Fibroblast of the aortic adventitia (primary cell): Measurements from ENCODE around the gene ECI1. TPM values are rescaled to one million over a fixed set of nuclear protein-coding genes. Genes with fewer than 3 reads are reported as not detected.

Experiments used
- DNase-seq: peaks from one replicate; pipeline ENCODE4 v3.0.0-alpha.2; 2010; ENCODE audit warnings: low read depth
- H3K4me3 ChIP-seq: 2 replicates; pipeline ENCODE4 v1.5.1; 2011; ENCODE audit warnings: low read depth, mild to moderate bottlenecking, control low read depth, low read length, moderate library complexity
- small RNA-seq: library from RNA; depleted of rRNA; stranded (forward); fragments of <200 nt; gene quantifications from one replicate; pipeline ENCODE3, GENCODE V24; 2012
- total RNA-seq: library from RNA; depleted of rRNA; stranded (reverse); fragments of >200 nt; gene quantifications from 2 replicates; pipeline ENCODE4 v1.2.3, GENCODE V29; 2012; ENCODE audit warnings: low replicate concordance
- TF ChIP-seq, protein P1 (sequence below): IDR thresholded peaks from 2 replicates; pipeline ENCODE4 v1.5.1; 2011; ENCODE audit warnings: mild to moderate bottlenecking, low read length, control low read depth, inconsistent platforms; ENCODE audit not compliant: insufficient read depth

ECI1 gene
- total RNA-seq, 1 donor, result 34.9 TPM

DNA sequence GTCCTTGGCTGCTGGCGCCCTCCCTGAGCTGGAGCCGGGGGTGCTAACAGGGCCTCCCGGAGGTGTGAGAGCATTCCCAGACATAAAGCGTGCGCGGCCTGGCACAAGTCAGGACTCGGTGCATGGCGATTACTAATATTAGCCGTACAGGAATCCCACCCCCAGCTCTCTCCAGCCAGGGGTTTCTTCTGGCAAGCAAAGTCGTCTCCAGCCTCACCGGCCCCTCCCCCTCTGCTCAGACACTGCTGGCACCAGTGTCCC is 60.0 kb downstream of the ECI1 start:
- TF ChIP-seq, protein P1, sequence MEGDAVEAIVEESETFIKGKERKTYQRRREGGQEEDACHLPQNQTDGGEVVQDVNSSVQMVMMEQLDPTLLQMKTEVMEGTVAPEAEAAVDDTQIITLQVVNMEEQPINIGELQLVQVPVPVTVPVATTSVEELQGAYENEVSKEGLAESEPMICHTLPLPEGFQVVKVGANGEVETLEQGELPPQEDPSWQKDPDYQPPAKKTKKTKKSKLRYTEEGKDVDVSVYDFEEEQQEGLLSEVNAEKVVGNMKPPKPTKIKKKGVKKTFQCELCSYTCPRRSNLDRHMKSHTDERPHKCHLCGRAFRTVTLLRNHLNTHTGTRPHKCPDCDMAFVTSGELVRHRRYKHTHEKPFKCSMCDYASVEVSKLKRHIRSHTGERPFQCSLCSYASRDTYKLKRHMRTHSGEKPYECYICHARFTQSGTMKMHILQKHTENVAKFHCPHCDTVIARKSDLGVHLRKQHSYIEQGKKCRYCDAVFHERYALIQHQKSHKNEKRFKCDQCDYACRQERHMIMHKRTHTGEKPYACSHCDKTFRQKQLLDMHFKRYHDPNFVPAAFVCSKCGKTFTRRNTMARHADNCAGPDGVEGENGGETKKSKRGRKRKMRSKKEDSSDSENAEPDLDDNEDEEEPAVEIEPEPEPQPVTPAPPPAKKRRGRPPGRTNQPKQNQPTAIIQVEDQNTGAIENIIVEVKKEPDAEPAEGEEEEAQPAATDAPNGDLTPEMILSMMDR, result no peak
- DNase-seq, result no peak
- no peak overlapping the region for H3K4me3 ChIP-seq

DNA sequence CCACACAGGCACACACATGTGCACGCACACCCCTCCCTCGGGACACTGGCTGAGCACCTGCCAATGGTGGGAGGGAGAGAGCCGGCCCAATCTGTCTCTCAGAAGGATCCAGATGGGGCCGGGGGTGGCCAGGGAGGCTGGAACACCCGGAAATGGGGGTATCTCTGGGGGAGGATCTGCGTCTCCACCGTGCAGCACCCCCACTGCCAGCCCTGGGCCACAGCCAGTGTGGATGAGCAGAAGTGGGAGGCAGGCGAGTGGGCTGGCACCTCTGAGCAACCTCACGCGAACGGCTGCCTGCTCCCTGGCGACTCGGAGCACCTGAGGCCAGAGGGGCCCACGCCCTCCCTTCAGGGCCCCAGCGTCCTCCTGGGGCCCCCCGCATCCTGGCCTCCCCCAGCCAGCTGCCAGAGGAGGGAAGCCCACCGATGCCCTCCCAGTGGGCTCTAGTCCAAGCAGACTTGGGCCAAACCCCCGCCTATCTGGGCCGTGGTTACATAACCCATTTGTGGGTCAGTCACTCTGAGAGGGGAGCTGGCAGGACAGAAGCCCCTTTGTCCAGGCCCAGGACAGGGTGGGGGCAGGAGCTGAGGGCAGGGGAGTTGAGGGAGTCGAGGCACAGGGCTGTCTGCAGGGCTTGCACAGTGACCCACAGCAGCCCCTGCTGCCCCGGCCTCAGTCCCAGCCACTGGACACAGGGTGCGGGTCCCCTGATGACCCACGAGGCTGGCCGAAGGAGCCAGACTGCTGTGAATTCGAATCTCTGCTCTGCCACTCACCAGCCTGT is 60.5 kb downstream of the ECI1 start:
- DNase-seq, result no peak
- TF ChIP-seq, protein P1, result no peak
- no peak overlapping the region for H3K4me3 ChIP-seq

DNA sequence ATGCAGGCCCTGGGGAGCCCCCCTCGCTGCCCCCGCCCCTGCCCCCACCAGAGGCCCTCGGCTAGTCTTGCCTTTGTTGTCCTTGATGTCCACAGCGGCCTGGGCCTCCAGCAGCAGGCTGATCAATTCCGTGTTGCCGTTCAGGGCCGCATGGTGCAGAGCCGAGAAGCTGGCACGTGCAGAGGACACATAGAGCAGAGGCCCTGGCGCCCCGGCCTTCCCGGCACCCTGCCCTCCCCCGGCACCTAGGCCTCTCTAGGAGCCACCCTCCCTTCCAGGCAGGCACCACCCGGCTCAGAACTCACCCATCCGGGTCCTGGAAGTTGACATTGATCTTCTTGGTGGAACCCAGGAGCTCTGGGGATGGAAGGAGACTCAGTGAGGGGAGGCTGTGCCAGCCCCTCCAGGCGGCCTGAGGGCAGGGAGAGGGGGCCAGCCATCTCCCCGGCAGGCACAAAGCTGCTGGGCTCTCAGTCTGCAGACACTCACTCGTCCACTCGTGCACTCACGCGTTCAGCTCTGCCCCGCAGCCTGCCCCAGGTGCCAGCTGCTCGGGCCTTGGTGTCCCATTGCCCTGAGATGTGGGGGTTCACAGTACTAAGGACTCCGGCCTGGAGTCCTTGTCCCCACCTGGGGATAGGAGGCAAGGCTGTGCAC is 61.3 kb downstream of the ECI1 start:
- TF ChIP-seq, protein P1, result no peak
- no peak overlapping the region for H3K4me3 ChIP-seq
- DNase-seq, result no peak

Small RNA genes within 50 kb of the gene (small RNA-seq; reads per million reads assigned to genes)
- 0.19 reads per million for gene MIR3677
- gene MIR4717, result not detected

Other genes starting within 250 kb of the ECI1 start
- gene ZNF598, start 241.8 kb downstream of the ECI1 start, total RNA-seq, result 13.8 and 18.8 TPM in 2 replicates
- gene NPW, start 231.8 kb downstream of the ECI1 start, total RNA-seq, result 0.45 TPM in 1 of 2 replicates, not detected in the other
- gene NHERF2, start 224.7 kb downstream of the ECI1 start, total RNA-seq, result 11.5 and 26.3 TPM in 2 replicates
- 18.8 and 36.1 TPM in 2 replicates for gene NTHL1, start 203.8 kb downstream of the ECI1 start, total RNA-seq
- gene TSC2, start 203.6 kb downstream of the ECI1 start, total RNA-seq, result 58.7 and 145 TPM in 2 replicates
- 118 and 166 TPM in 2 replicates for gene PKD1, start 115.7 kb downstream of the ECI1 start, total RNA-seq
- gene RAB26, start 103.0 kb downstream of the ECI1 start, total RNA-seq, result 0.27 and 3.6 TPM in 2 replicates
- 64.3 and 91.0 TPM in 2 replicates for gene TRAF7, start 95.8 kb downstream of the ECI1 start, total RNA-seq
- 0.18 TPM in 1 of 2 replicates, not detected in the other for gene CASKIN1, start 55.0 kb downstream of the ECI1 start, total RNA-seq
- gene MLST8, start 46.1 kb downstream of the ECI1 start, total RNA-seq, result 27.4 and 30.8 TPM in 2 replicates
- gene BRICD5, start 40.7 kb downstream of the ECI1 start, total RNA-seq, result 0.57 and 2.4 TPM in 2 replicates
- gene PGP, start 36.7 kb downstream of the ECI1 start, total RNA-seq, result 7.6 and 11.3 TPM in 2 replicates
- gene E4F1, start 28.0 kb downstream of the ECI1 start, total RNA-seq, result 18.7 and 41.7 TPM in 2 replicates
- gene DNASE1L2, start 15.1 kb downstream of the ECI1 start, total RNA-seq, result 0.16 and 0.63 TPM in 2 replicates
- gene RNPS1, start 16.5 kb upstream of the ECI1 start, total RNA-seq, result 49.5 and 94.7 TPM in 2 replicates
- 1.8 and 2.4 TPM in 2 replicates for gene ABCA3, start 89.1 kb upstream of the ECI1 start, total RNA-seq
- gene CCNF, start 177.9 kb upstream of the ECI1 start, total RNA-seq, result 2.2 and 21.1 TPM in 2 replicates
- gene TEDC2, start 208.5 kb upstream of the ECI1 start, total RNA-seq, result 1.9 and 11.7 TPM in 2 replicates
- 0.45 and 2.8 TPM in 2 replicates for gene NTN3, start 219.7 kb upstream of the ECI1 start, total RNA-seq
- gene TBC1D24, start 223.5 kb upstream of the ECI1 start, total RNA-seq, result 11.9 and 16.1 TPM in 2 replicates